ENCODE measurements around the gene MAP4K5. TPM values are rescaled to one million over a fixed set of nuclear protein-coding genes. Genes with fewer than 3 reads are reported as not detected.

MAP4K5 gene
- total and polyA plus RNA-seq, 2 of the 13 experiments (the other 11 are each of a cell fraction or from before 2014, with no cell fraction given), result 12.7 to 23.9 TPM

GRCh38 chr14:50407111-50407812 is 125.1 kb downstream of the MAP4K5 start:
- TF ChIP-seq NFRKB (IDR thresholded peaks at IDR 0.05), result no peak
- TF ChIP-seq ATF4 (CRISPR knock-in tag; IDR thresholded peaks at IDR 0.05), result no peak
- no peak for TF ChIP-seq ZNF510 (CRISPR knock-in tag; IDR thresholded peaks at IDR 0.05; ENCODE audit: low read depth)
- TF ChIP-seq ZBTB26 (CRISPR knock-in tag; IDR thresholded peaks at IDR 0.05; ENCODE audit: borderline replicate concordance), result no peak
- TF ChIP-seq FOXJ3 (CRISPR knock-in tag; IDR thresholded peaks at IDR 0.05; ENCODE audit: borderline replicate concordance), result no peak
- TF ChIP-seq CENPT (CRISPR knock-in tag; IDR thresholded peaks at IDR 0.05; ENCODE audit: low read depth), result no peak
- no peak for TF ChIP-seq ZFP36 (IDR thresholded peaks at IDR 0.05; ENCODE audit: borderline replicate concordance, low read depth, low read length, partially characterized antibody)
- TF ChIP-seq HNRNPLL (IDR thresholded peaks at IDR 0.05; ENCODE audit: low read depth, low read length, poor library complexity, severe bottlenecking), result no peak
- TF ChIP-seq NCOA2 (CRISPR knock-in tag; IDR thresholded peaks at IDR 0.05), result no peak
- no peak for TF ChIP-seq KLF13 (CRISPR knock-in tag; IDR thresholded peaks at IDR 0.05)
- TF ChIP-seq ZNF281 (CRISPR knock-in tag; IDR thresholded peaks at IDR 0.05; ENCODE audit: borderline replicate concordance), result no peak
- TF ChIP-seq ZNF775 (CRISPR knock-in tag; IDR thresholded peaks at IDR 0.05; ENCODE audit: borderline replicate concordance), result no peak
- no peaks in the 10 kb centered on the region for H3K4me1 ChIP-seq (ENCODE audit: insufficient read depth, low read length)
- ChIA-PET POLR2A (no interaction called here), CTCF (ENCODE audit: low intra/inter-chr PET ratio, low total read pairs) (no interaction called here)
- BruUV-seq (replicated peaks), result no TSS peak
- no peaks in the 10 kb centered on the region for H4K20me1 ChIP-seq (ENCODE audit: insufficient read depth, low read length)
- in situ Hi-C loops (cut with HindIII; ENCODE audit: extremely low pct_ligation_motif_present, low pct_unique_long_range_greater_than_20kb), result no loop called here
- H3K36me3 ChIP-seq (replicated peaks in 1 of 2; ENCODE audit: control insufficient read depth in 1 of 2, insufficient read depth in 2 of 2, low read length in 2 of 2), result no peaks in the 10 kb centered on the region
- H3K27ac ChIP-seq (ENCODE audit: extremely low read length, insufficient read depth, low read length), result no peak overlapping the region
- H3K27me3 ChIP-seq (ENCODE audit: control insufficient read depth in 1 of 2, insufficient read depth in 2 of 2, low read length in 2 of 2), result no peaks in the 10 kb centered on the region
- DNase-seq (ENCODE audit: low spot score) (no peak), FAIRE-seq (no peak), ATAC-seq (no peak)
- H2AFZ ChIP-seq (ENCODE audit: low read length), result no peak overlapping the region
- no peaks in the 10 kb centered on the region for H3K79me2 ChIP-seq (ENCODE audit: insufficient read depth, low read length)
- WGBS (ENCODE audit: low lambda C conversion rate), result 89% methylated on average over 6 of the region's 6 CpGs
- intact Hi-C loops (cut with micrococcal nuclease; ENCODE audit: unreplicated experiment), result no loop called here
- H3K4me2 ChIP-seq (ENCODE audit: low read depth, low read length), result no peak overlapping the region
- H3K9ac ChIP-seq (ENCODE audit: insufficient read depth, low read depth, low read length), result no peak overlapping the region
- H3K9me3 ChIP-seq (ENCODE audit: low read length), result no peaks in the 10 kb centered on the region
- no peak overlapping the region for H3K4me3 ChIP-seq (replicated peaks in 1 of 3; ENCODE audit: insufficient read depth in 1 of 3, low read depth in 2 of 3, low read length in 3 of 3)
